Central memory CD8-positive, alpha-beta T cell (primary cell): ENCODE results near the gene NRARP.

Experiments
- ATAC-seq: fragments of 150-1000 bp; cut with Tn5 transposase; replicated peaks from 2 replicates; pipeline ENCODE4 v1.10.0; 2022; ENCODE audit warnings: mild to moderate bottlenecking, moderate FRiP score, moderate number of reproducible peaks; ENCODE audit not compliant: poor library complexity, severe bottlenecking; ENCODE audit errors: extremely low read depth
- DNase-seq, 2 donors: peaks; one replicate each; pipeline ENCODE4 v3.0.0; 2021; ENCODE audit warnings: low spot score in 2 of 2
- H3K27ac Mint-ChIP-seq: one replicate; pipeline ENCODE4 v1.8.0; 2022; ENCODE audit warnings: low read depth, mild to moderate bottlenecking, moderate library complexity, mixed read lengths
- H3K27me3 Mint-ChIP-seq: one replicate; pipeline ENCODE4 v1.8.0; 2022; ENCODE audit warnings: mixed read lengths
- H3K36me3 Mint-ChIP-seq: one replicate; pipeline ENCODE4 v1.8.0; 2022; ENCODE audit warnings: mild to moderate bottlenecking, moderate library complexity, mixed read lengths; ENCODE audit not compliant: insufficient read depth
- H3K4me1 Mint-ChIP-seq: one replicate; pipeline ENCODE4 v1.8.0; 2022; ENCODE audit warnings: mixed read lengths
- H3K4me3 Mint-ChIP-seq: one replicate; pipeline ENCODE4 v1.8.0; 2022; ENCODE audit warnings: mild to moderate bottlenecking, moderate library complexity, mixed read lengths
- H3K9me3 Mint-ChIP-seq: one replicate; pipeline ENCODE4 v1.8.0; 2022; ENCODE audit warnings: mixed read lengths

NRARP gene

GRCh38 chr9:137295849-137296669 is 6.0 kb downstream of the NRARP start:
- peaks cover 52% of the 10 kb centered on the region for H3K27me3 Mint-ChIP-seq
- peak overlapping the region; percentile 66 for H3K4me3 Mint-ChIP-seq
- peaks cover 8% of the 10 kb centered on the region for H3K36me3 Mint-ChIP-seq
- DNase-seq (no peak), ATAC-seq (no peak)
- H3K9me3 Mint-ChIP-seq = no peaks in the 10 kb centered on the region
- H3K27ac Mint-ChIP-seq = peak overlapping the region; percentile 76
- peaks cover 6% of the 10 kb centered on the region for H3K4me1 Mint-ChIP-seq

GRCh38 chr9:137295238-137295811 is 6.7 kb downstream of the NRARP start:
- peaks cover 8% of the 10 kb centered on the region for H3K36me3 Mint-ChIP-seq
- ATAC-seq (peak; percentile 72), DNase-seq (no peak)
- H3K9me3 Mint-ChIP-seq = no peaks in the 10 kb centered on the region
- peaks cover 52% of the 10 kb centered on the region for H3K27me3 Mint-ChIP-seq
- peaks cover 6% of the 10 kb centered on the region for H3K4me1 Mint-ChIP-seq
- peak overlapping the region; percentile 50 for H3K4me3 Mint-ChIP-seq
- no peak overlapping the region for H3K27ac Mint-ChIP-seq

- Mint-ChIP-seq H3K9me3 (no peaks in the 10 kb centered on the region), H3K4me1 (peaks cover 6% of the 10 kb centered on the region), H3K4me3 (peak overlapping the region; percentile 50), H3K27me3 (peaks cover 52% of the 10 kb centered on the region), H3K36me3 (peaks cover 5% of the 10 kb centered on the region), H3K27ac (no peak overlapping the region)
- ATAC-seq (no peak), DNase-seq (no peak)
These were observed 7.3 kb downstream of the NRARP start for GRCh38 chr9:137294681-137295237.

GRCh38 chr9:137294091-137294680 is 7.9 kb downstream of the NRARP start:
- ATAC-seq = no peak
- Mint-ChIP-seq H3K4me3 (peak overlapping the region; percentile 50), H3K36me3 (peaks cover 5% of the 10 kb centered on the region), H3K9me3 (no peaks in the 10 kb centered on the region), H3K4me1 (peaks cover 6% of the 10 kb centered on the region), H3K27me3 (peaks cover 50% of the 10 kb centered on the region), H3K27ac (no peak overlapping the region)
- DNase-seq = no peak

GRCh38 chr9:137293482-137294090 is 8.5 kb downstream of the NRARP start:
- Mint-ChIP-seq H3K27ac (no peak overlapping the region), H3K27me3 (peaks cover 44% of the 10 kb centered on the region), H3K4me1 (peaks cover 6% of the 10 kb centered on the region), H3K9me3 (no peaks in the 10 kb centered on the region), H3K36me3 (peaks cover 5% of the 10 kb centered on the region), H3K4me3 (no peak overlapping the region)
- ATAC-seq = no peak
- no peak for DNase-seq

GRCh38 chr9:137293094-137293481 is 9.0 kb downstream of the NRARP start:
- H3K4me3 Mint-ChIP-seq = no peak overlapping the region
- DNase-seq = no peak
- H3K27ac Mint-ChIP-seq = no peak overlapping the region
- peaks cover 6% of the 10 kb centered on the region for H3K4me1 Mint-ChIP-seq
- H3K9me3 Mint-ChIP-seq = no peaks in the 10 kb centered on the region
- peaks cover 39% of the 10 kb centered on the region for H3K27me3 Mint-ChIP-seq
- no peak for ATAC-seq
- H3K36me3 Mint-ChIP-seq = peaks cover 5% of the 10 kb centered on the region

- Mint-ChIP-seq H3K9me3 (no peaks in the 10 kb centered on the region), H3K27me3 (no peaks in the 10 kb centered on the region), H3K4me1 (no peaks in the 10 kb centered on the region), H3K4me3 (no peak overlapping the region), H3K36me3 (peaks cover 5% of the 10 kb centered on the region), H3K27ac (no peak overlapping the region)
- no peak for DNase-seq
- ATAC-seq = no peak
These were observed 15.1 kb downstream of the NRARP start for GRCh38 chr9:137286975-137287383.

GRCh38 chr9:137281345-137282116 is 20.5 kb downstream of the NRARP start:
- ATAC-seq = no peak
- H3K4me1 Mint-ChIP-seq = peaks cover 6% of the 10 kb centered on the region
- H3K9me3 Mint-ChIP-seq = no peaks in the 10 kb centered on the region
- peaks cover 7% of the 10 kb centered on the region for H3K36me3 Mint-ChIP-seq
- no peaks in the 10 kb centered on the region for H3K27me3 Mint-ChIP-seq
- no peak overlapping the region for H3K27ac Mint-ChIP-seq
- DNase-seq = no peak
- H3K4me3 Mint-ChIP-seq = no peak overlapping the region

GRCh38 chr9:137280474-137281344 is 21.4 kb downstream of the NRARP start:
- H3K9me3 Mint-ChIP-seq = no peaks in the 10 kb centered on the region

GRCh38 chr9:137279741-137280473 is 22.2 kb downstream of the NRARP start:
- no peak overlapping the region for H3K4me3 Mint-ChIP-seq
- H3K4me1 Mint-ChIP-seq = peaks cover 13% of the 10 kb centered on the region
- no peak overlapping the region for H3K27ac Mint-ChIP-seq
- no peaks in the 10 kb centered on the region for H3K9me3 Mint-ChIP-seq
- H3K36me3 Mint-ChIP-seq = peaks cover 5% of the 10 kb centered on the region
- DNase-seq (no peak), ATAC-seq (no peak)
- no peaks in the 10 kb centered on the region for H3K27me3 Mint-ChIP-seq

More at GRCh38 chr9:137280474-137281344, 21.4 kb downstream of the NRARP start:
- Mint-ChIP-seq H3K36me3 (peaks cover 5% of the 10 kb centered on the region), H3K27me3 (no peaks in the 10 kb centered on the region), H3K4me3 (no peak overlapping the region), H3K4me1 (peaks cover 8% of the 10 kb centered on the region), H3K27ac (no peak overlapping the region)
- ATAC-seq (no peak), DNase-seq (no peak)
